ENCODE results near the gene FAAP24. TPM values are rescaled to one million over a fixed set of nuclear protein-coding genes. Genes with fewer than 3 reads are reported as not detected.
"Not testable (repeated sequence)": the region's sequence is repeated elsewhere in the genome, so short reads cannot be mapped to it uniquely, and the experiment has no call there.

Gene FAAP24
- total and polyA plus RNA-seq, 2 donors (not counting 3 experiments of a cell fraction or from before 2014, with no cell fraction given), result 2.0 to 4.4 TPM

DNA sequence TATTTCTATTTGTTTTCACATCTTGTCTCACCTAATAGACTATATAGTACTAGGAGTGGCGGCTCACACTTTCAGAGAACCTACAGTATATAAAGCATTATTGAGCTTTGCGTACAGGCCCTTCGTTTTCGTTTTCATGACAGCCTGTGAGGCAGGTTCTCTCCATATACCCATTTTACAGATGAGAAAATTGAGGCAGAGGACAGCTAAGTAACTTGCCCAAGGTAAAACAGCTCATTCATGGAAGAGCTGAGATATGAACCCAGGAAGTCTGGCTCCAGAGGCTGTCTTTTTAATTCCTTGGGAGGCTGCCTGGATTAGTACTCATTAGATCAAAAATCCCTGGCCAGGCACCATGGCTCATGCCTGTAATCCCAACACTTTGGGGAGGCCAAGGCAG is 28.9 kb downstream of the FAAP24 start:
- ChIA-PET POLR2A (no interaction called here), CTCF (interaction anchor here (1.3 kb wide), 1 partner anchor 183 kb away, joined by 3 read pairs; no protein-coding TSS in a partner anchor)
- Histone ChIP-seq H3K9ac (replicated peaks; ENCODE audit: extremely low read depth, insufficient read depth, low read length) (no peak overlapping the region), H3K79me2 (ENCODE audit: control insufficient read depth, insufficient read depth, low read length) (no peaks in the 10 kb centered on the region), H3K9me3 (replicated peaks; ENCODE audit: control insufficient read depth, insufficient read depth, low read length) (no peaks in the 10 kb centered on the region), H3K4me1 (ENCODE audit: control insufficient read depth, extremely low read depth, insufficient read depth, low read length) (no peaks in the 10 kb centered on the region), H3K36me3 (ENCODE audit: control insufficient read depth in 2 of 2, extremely low read depth in 1 of 2, insufficient read depth in 2 of 2, low read length in 2 of 2) (no peaks in the 10 kb centered on the region), H3K27ac (ENCODE audit: insufficient read depth, low read depth, low read length) (no peak overlapping the region), H3K4me3 (replicated peaks in 1 of 3; ENCODE audit: insufficient read depth in 1 of 3, low read depth in 1 of 3, low read length in 3 of 3) (no peak overlapping the region), H3K27me3 (ENCODE audit: control insufficient read depth in 2 of 2, insufficient read depth in 2 of 2, low read length in 2 of 2) (no peaks in the 10 kb centered on the region), H2AFZ (ENCODE audit: low read depth, low read length) (no peak overlapping the region), H3K9me1 (replicated peaks; ENCODE audit: control insufficient read depth, extremely low read depth, insufficient read depth, low read length) (no peaks in the 10 kb centered on the region), H3K4me2 (ENCODE audit: insufficient read depth, low read length) (no peak overlapping the region), H4K20me1 (replicated peaks; ENCODE audit: control insufficient read depth, extremely low read depth, insufficient read depth, low read length) (no peaks in the 10 kb centered on the region)
- BruUV-seq (replicated peaks), result no TSS peak
- dilution Hi-C loops (cut with MboI; ENCODE audit: extremely low pct_ligation_motif_present, low sequenced_read_pairs), result no loop called here
- TF ChIP-seq, protein P1, sequence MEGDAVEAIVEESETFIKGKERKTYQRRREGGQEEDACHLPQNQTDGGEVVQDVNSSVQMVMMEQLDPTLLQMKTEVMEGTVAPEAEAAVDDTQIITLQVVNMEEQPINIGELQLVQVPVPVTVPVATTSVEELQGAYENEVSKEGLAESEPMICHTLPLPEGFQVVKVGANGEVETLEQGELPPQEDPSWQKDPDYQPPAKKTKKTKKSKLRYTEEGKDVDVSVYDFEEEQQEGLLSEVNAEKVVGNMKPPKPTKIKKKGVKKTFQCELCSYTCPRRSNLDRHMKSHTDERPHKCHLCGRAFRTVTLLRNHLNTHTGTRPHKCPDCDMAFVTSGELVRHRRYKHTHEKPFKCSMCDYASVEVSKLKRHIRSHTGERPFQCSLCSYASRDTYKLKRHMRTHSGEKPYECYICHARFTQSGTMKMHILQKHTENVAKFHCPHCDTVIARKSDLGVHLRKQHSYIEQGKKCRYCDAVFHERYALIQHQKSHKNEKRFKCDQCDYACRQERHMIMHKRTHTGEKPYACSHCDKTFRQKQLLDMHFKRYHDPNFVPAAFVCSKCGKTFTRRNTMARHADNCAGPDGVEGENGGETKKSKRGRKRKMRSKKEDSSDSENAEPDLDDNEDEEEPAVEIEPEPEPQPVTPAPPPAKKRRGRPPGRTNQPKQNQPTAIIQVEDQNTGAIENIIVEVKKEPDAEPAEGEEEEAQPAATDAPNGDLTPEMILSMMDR (IDR thresholded peaks at IDR 0.05; ENCODE audit: extremely low read depth in 1 of 2, insufficient read depth in 1 of 2, low read depth in 1 of 2, low read length in 2 of 2), result no peak
- no peak for TF ChIP-seq EZH2 (IDR thresholded peaks at IDR 0.05; ENCODE audit: borderline replicate concordance, low read depth, low read length, severe bottlenecking)
- TF ChIP-seq JUN (IDR thresholded peaks at IDR 0.05; ENCODE audit: borderline replicate concordance, insufficient read depth, insufficient read length, low read depth), result no peak
- no peak for TF ChIP-seq POLR2AphosphoS5 (IDR thresholded peaks at IDR 0.05; ENCODE audit: insufficient read depth, low read depth, low read length)
- no peak for TF ChIP-seq POLR2A (IDR thresholded peaks at IDR 0.05; ENCODE audit: low read depth, low read length)
- TF ChIP-seq, protein P2, sequence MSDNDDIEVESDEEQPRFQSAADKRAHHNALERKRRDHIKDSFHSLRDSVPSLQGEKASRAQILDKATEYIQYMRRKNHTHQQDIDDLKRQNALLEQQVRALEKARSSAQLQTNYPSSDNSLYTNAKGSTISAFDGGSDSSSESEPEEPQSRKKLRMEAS (IDR thresholded peaks at IDR 0.05; ENCODE audit: insufficient read depth, insufficient read length), result no peak
- no peak for TF ChIP-seq FOS (IDR thresholded peaks at IDR 0.05; ENCODE audit: borderline replicate concordance, insufficient read depth, low read length)
- no peak for TF ChIP-seq MYC (IDR thresholded peaks at IDR 0.05; ENCODE audit: low read depth, low read length)
- TF ChIP-seq GATA2 (IDR thresholded peaks at IDR 0.05; ENCODE audit: insufficient read depth, insufficient read length, low read depth, low read length), result no peak
- FAIRE-seq, result no peak
- DNase-seq (ENCODE audit: low read depth, low spot score), result no peak
- intact Hi-C loops (cut with micrococcal nuclease), result no loop called here

DNA sequence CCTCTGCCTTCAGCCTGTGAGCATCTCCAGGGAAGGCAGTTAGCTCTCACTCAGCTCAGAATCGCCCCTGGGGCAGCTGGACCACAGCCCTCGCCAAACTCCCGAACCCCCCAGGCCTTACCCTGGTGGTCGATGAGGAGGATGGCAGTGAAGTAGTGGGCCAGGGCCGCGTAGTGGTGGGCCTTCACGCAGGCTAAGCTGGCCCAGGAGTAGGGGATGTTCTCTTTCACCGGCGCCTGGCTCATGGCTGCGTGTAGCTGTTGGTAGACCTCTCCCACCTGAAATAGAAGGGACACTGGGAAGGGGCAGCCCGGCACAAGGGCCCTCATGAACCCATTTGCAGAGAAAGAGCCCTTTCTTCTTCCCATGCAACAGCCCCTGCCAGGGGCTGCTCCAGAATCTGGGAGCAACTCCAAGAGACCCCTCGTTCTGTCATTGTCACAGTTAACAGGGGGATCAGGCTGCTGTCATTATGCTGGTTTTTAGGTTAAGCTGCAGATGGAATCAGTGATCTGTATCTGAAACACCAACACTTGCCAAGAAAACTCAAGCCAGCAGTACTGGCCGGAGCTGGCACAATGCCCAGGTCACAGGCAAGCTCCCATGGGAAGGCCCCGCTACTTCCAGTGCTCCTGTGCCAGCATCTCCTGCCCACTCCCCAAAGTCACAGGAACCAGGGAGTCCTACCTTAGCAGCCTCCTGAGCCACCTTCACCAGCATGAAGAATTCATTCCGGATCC is 30.3 kb downstream of the FAAP24 start:
- H3K36me3 ChIP-seq (ENCODE audit: control insufficient read depth in 2 of 2, extremely low read depth in 1 of 2, insufficient read depth in 2 of 2, low read length in 2 of 2); intact Hi-C loops (cut with micrococcal nuclease); H3K9ac ChIP-seq (replicated peaks; ENCODE audit: extremely low read depth, insufficient read depth, low read length); H3K27ac ChIP-seq (ENCODE audit: insufficient read depth, low read depth, low read length); H3K4me3 ChIP-seq (replicated peaks in 1 of 3; ENCODE audit: insufficient read depth in 1 of 3, low read depth in 1 of 3, low read length in 3 of 3); H3K27me3 ChIP-seq (ENCODE audit: control insufficient read depth in 2 of 2, insufficient read depth in 2 of 2, low read length in 2 of 2); H3K9me1 ChIP-seq (replicated peaks; ENCODE audit: control insufficient read depth, extremely low read depth, insufficient read depth, low read length); H3K4me1 ChIP-seq (ENCODE audit: control insufficient read depth, extremely low read depth, insufficient read depth, low read length); DNase-seq (ENCODE audit: low read depth, low spot score); BruUV-seq (replicated peaks); H3K79me2 ChIP-seq (ENCODE audit: control insufficient read depth, insufficient read depth, low read length); dilution Hi-C loops (cut with MboI; ENCODE audit: extremely low pct_ligation_motif_present, low sequenced_read_pairs); H2AFZ ChIP-seq (ENCODE audit: low read depth, low read length); POLR2A ChIA-PET; H3K9me3 ChIP-seq (replicated peaks; ENCODE audit: control insufficient read depth, insufficient read depth, low read length); FAIRE-seq; H4K20me1 ChIP-seq (replicated peaks; ENCODE audit: control insufficient read depth, extremely low read depth, insufficient read depth, low read length); H3K4me2 ChIP-seq (ENCODE audit: insufficient read depth, low read length): not testable (repeated sequence)
- CTCF ChIA-PET, result interaction anchor here (1.3 kb wide), 1 partner anchor 182 kb away, joined by 3 read pairs; no protein-coding TSS in a partner anchor

All from endothelial cell of umbilical vein (primary cell).